Measurements from ENCODE around the gene RNASE8. TPM values are rescaled to one million over a fixed set of nuclear protein-coding genes. Genes with fewer than 3 reads are reported as not detected.
"Not testable (repeated sequence)": the region's sequence is repeated elsewhere in the genome, so short reads cannot be mapped to it uniquely, and the experiment has no call there.

RNASE8 gene, protein sequence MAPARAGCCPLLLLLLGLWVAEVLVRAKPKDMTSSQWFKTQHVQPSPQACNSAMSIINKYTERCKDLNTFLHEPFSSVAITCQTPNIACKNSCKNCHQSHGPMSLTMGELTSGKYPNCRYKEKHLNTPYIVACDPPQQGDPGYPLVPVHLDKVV
- total RNA-seq, result not detected

DNA sequence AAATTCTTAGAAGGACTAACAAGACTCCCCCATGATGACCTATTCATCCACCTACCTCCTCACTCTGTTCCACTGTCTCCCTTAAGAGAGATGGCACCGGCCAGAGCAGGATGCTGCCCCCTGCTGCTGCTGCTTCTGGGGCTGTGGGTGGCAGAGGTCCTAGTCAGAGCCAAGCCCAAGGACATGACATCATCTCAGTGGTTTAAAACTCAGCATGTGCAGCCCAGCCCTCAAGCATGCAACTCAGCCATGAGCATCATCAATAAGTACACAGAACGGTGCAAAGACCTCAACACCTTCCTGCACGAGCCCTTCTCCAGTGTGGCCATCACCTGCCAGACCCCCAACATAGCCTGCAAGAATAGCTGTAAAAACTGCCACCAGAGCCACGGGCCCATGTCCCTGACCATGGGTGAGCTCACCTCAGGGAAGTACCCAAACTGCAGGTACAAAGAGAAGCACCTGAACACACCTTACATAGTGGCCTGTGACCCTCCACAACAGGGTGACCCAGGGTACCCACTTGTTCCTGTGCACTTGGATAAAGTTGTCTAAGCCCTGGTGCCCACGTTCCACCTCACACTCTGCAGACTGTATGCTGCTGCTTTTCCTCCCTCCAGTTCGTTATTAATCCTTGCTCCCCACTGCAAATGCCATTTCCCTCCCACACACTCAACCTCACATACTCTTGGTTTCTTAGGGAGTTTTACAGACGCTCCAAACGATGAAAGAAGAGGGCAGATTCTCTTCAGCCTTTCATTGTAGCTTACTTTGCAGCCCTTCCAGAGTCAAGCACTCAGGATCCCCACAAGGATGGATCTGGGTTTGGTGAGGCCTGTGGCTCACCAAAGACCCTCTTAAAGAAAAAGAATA is at the start of gene RNASE8:
Gene RNASE8, plus strand, starts transcription at position 20 of the 873 bp plus-strand sequence. Its CDS starts 71 bp downstream, at position 91.
- ChIA-PET CTCF (interaction anchor here (1.3 to 2.2 kb wide), 5 partner anchors 10 to 53 kb away, joined by 3 to 10 read pairs (median 4); no protein-coding TSS in a partner anchor), POLR2A (no interaction called here)
- TF ChIP-seq, protein P1, sequence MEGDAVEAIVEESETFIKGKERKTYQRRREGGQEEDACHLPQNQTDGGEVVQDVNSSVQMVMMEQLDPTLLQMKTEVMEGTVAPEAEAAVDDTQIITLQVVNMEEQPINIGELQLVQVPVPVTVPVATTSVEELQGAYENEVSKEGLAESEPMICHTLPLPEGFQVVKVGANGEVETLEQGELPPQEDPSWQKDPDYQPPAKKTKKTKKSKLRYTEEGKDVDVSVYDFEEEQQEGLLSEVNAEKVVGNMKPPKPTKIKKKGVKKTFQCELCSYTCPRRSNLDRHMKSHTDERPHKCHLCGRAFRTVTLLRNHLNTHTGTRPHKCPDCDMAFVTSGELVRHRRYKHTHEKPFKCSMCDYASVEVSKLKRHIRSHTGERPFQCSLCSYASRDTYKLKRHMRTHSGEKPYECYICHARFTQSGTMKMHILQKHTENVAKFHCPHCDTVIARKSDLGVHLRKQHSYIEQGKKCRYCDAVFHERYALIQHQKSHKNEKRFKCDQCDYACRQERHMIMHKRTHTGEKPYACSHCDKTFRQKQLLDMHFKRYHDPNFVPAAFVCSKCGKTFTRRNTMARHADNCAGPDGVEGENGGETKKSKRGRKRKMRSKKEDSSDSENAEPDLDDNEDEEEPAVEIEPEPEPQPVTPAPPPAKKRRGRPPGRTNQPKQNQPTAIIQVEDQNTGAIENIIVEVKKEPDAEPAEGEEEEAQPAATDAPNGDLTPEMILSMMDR (IDR thresholded peaks at IDR 0.05), result no peak
- no peak within 1 kb of the TSS for H3K27ac Mint-ChIP-seq
- H3K36me3 Mint-ChIP-seq (ENCODE audit: low read depth), result no peaks in the 10 kb centered on the region
- intact Hi-C loops (cut with micrococcal nuclease), result no loop called here
- no peaks in the 10 kb centered on the region for H3K4me1 Mint-ChIP-seq (ENCODE audit: low read depth)
- ATAC-seq (peak; percentile 42), DNase-seq (no peak)
- no peaks in the 10 kb centered on the region for H3K9me3 Mint-ChIP-seq
- H3K27me3 Mint-ChIP-seq, result peaks cover 15% of the 10 kb centered on the region
- H3K4me3 Mint-ChIP-seq, result no peak within 1 kb of the TSS

DNA sequence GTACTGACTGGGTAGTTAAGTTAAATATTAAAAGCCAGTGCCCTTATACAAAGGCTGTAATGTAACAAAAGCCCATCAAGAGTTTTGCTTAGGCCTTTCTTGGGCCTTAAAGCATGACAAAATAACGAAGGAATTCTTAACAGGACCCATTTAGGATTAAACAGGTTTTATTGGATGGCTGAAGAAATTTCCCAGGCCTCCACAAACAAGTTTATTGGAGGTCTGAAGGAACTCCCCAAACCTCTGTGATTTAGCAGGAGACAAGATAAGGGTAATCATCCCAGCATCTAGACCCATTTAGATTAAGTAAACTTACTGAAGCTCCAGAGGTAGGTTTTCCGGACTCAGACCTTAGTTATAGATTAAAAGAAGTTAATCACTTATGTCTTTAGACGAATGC is 47.9 kb upstream of the RNASE8 start:
- ATAC-seq; H3K27ac Mint-ChIP-seq; POLR2A ChIA-PET; H3K36me3 Mint-ChIP-seq (ENCODE audit: low read depth); H3K9me3 Mint-ChIP-seq; H3K4me1 Mint-ChIP-seq (ENCODE audit: low read depth); H3K4me3 Mint-ChIP-seq; intact Hi-C loops (cut with micrococcal nuclease); DNase-seq: not testable (repeated sequence)
- H3K27me3 Mint-ChIP-seq, result peaks cover 12% of the 10 kb centered on the region
- CTCF ChIA-PET, result interaction anchor here (1.5 to 12.4 kb wide), 4 partner anchors 9 to 38 kb away, joined by 6 to 218 read pairs (median 110); partner anchors contain the start of genes RNASE7 and SLC39A2

DNA sequence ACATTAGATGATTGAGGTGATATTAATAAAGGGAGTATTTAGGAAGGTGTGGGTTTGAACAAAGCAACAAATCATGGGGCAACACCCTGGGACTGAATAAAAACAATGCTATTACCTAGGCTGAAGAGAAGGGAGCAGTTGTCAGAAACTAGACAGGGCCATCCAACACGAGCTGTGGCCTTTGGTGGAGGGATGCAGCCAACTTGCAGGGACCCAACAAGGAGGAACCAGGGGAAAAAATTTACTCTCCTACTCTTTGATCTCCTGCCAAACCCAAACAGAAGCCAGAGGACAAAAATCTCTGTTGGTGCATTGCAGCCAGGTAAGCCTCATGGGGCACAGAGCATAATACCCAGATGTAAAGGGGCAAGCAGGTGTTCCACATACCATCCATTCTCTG is 46.5 kb upstream of the RNASE8 start:
- no peak for DNase-seq
- no peak for ATAC-seq
- Mint-ChIP-seq H3K9me3 (no peaks in the 10 kb centered on the region), H3K4me1 (ENCODE audit: low read depth) (no peaks in the 10 kb centered on the region), H3K27ac (no peak overlapping the region), H3K4me3 (no peak overlapping the region), H3K27me3 (peaks cover 12% of the 10 kb centered on the region), H3K36me3 (ENCODE audit: low read depth) (no peaks in the 10 kb centered on the region)
- TF ChIP-seq, protein P1 (IDR thresholded peaks at IDR 0.05), result no peak
- intact Hi-C loops (cut with micrococcal nuclease), result no loop called here
- POLR2A ChIA-PET, result interaction anchor here (0.9 to 1.2 kb wide), 3 partner anchors 29 to 93 kb away, joined by 3 read pairs; no protein-coding TSS in a partner anchor
- CTCF ChIA-PET, result interaction anchor here (1.7 to 15.2 kb wide), 6 partner anchors 10 to 138 kb away, joined by 5 to 267 read pairs (median 213); partner anchors contain the start of genes RNASE7, SLC39A2, TMEM253 and ZNF219

DNA sequence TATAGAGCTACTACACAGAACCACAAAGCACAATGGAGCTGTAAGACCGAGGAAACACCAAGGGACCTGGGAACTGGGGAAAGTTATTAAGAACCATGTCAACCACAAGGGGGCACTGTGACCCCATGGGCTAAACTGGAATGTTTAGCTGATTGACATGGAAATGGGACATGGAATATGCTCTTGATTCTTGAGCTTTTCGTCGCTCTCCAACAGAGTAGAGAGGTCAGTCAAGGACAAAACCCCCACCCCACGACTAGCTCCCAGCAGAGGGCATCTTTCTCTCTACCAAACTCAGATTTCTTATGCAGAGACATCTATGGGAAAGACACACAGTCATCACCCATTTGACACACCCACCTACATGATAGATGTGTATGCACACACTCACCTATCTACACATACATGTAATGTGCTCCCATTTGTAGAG is 42.8 kb upstream of the RNASE8 start:
- Mint-ChIP-seq H3K27me3 (peaks cover 12% of the 10 kb centered on the region), H3K27ac (no peak overlapping the region), H3K4me1 (ENCODE audit: low read depth) (no peaks in the 10 kb centered on the region), H3K4me3 (no peak overlapping the region), H3K36me3 (ENCODE audit: low read depth) (no peaks in the 10 kb centered on the region), H3K9me3 (no peaks in the 10 kb centered on the region)
- intact Hi-C loops (cut with micrococcal nuclease), result loop anchor here (1.0 to 2.0 kb wide), 2 partner anchors 26 to 78 kb away; no protein-coding TSS in a partner anchor
- CTCF ChIA-PET, result interaction anchor here (0.7 to 15.2 kb wide), 48 partner anchors 9 to 721 kb away, joined by 3 to 267 read pairs (median 7); partner anchors contain the start of genes ARHGEF40, NDRG2, OR5AU1 and RNASE13
- TF ChIP-seq, protein P1 (IDR thresholded peaks at IDR 0.05), result peak; percentile 89
- peak; percentile 86 for DNase-seq
- ATAC-seq, result peak; percentile 73
- POLR2A ChIA-PET, result interaction anchor here (0.9 to 2.2 kb wide), 9 partner anchors 9 to 90 kb away, joined by 3 to 8 read pairs (median 4); no protein-coding TSS in a partner anchor

DNA sequence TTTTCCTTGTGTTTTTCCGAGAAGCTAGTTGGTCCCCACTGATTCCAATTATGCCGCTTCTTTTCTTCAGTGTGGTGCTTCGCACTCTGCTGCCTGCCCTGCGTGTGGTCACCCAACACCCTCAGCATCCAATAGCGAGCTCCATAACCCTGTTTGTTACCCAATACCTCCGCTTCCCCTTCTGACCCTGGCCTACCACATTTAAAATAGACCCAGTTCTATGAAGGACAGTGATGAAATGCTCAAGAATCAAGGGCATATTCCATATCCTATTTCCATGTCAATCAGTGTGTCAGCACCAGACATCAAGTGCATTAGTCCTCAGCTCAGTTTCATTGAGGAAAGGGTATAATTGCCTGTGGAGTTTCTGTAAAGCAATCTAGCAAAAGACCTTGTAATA is 42.3 kb upstream of the RNASE8 start:
- CTCF ChIA-PET, result interaction anchor here (1.1 to 15.2 kb wide), 41 partner anchors 9 to 722 kb away, joined by 3 to 267 read pairs (median 7); partner anchors contain the start of genes ARHGEF40, NDRG2, RNASE13 and RNASE7
- no peak for DNase-seq
- no peak overlapping the region for H3K4me3 Mint-ChIP-seq
- intact Hi-C loops (cut with micrococcal nuclease), result loop anchor here (2.0 kb wide), 1 partner anchor 77 kb away; no protein-coding TSS in a partner anchor
- no peak overlapping the region for H3K27ac Mint-ChIP-seq
- H3K4me1 Mint-ChIP-seq (ENCODE audit: low read depth), result no peaks in the 10 kb centered on the region
- no peaks in the 10 kb centered on the region for H3K9me3 Mint-ChIP-seq
- no peak for ATAC-seq
- peaks cover 12% of the 10 kb centered on the region for H3K27me3 Mint-ChIP-seq
- no peaks in the 10 kb centered on the region for H3K36me3 Mint-ChIP-seq (ENCODE audit: low read depth)
- TF ChIP-seq, protein P1 (IDR thresholded peaks at IDR 0.05), result no peak
- POLR2A ChIA-PET, result interaction anchor here (0.9 to 2.2 kb wide), 9 partner anchors 8 to 90 kb away, joined by 3 to 8 read pairs (median 4); no protein-coding TSS in a partner anchor

Measured in activated CD8-positive, alpha-beta T cell treated with anti-CD3 and anti-CD28 coated beads for 36 hours (primary cell).